Testis (tissue), 2 donors: ENCODE data around the gene DHFR.

Experiments
- POLR2A ChIP-seq: fragments of 450-650 bp; IDR thresholded peaks from one replicate; pipeline ENCODE4 v1.6.1; 2017; ENCODE audit warnings: antibody characterized with exemption, mild to moderate bottlenecking, moderate library complexity
- TF ChIP-seq, protein P1 (sequence below), 3 experiments: fragments of 450-650 bp in 2 of 3; fragments of 200-600 bp in 1 of 3; sonication (generic) in 1 of 3; IDR thresholded peaks; one replicate each; pipeline ENCODE4 v1.5.1; 2016 to 2019; ENCODE audit warnings: antibody characterized with exemption in 3 of 3, mild to moderate bottlenecking in 2 of 3, moderate library complexity in 1 of 3

DNA sequence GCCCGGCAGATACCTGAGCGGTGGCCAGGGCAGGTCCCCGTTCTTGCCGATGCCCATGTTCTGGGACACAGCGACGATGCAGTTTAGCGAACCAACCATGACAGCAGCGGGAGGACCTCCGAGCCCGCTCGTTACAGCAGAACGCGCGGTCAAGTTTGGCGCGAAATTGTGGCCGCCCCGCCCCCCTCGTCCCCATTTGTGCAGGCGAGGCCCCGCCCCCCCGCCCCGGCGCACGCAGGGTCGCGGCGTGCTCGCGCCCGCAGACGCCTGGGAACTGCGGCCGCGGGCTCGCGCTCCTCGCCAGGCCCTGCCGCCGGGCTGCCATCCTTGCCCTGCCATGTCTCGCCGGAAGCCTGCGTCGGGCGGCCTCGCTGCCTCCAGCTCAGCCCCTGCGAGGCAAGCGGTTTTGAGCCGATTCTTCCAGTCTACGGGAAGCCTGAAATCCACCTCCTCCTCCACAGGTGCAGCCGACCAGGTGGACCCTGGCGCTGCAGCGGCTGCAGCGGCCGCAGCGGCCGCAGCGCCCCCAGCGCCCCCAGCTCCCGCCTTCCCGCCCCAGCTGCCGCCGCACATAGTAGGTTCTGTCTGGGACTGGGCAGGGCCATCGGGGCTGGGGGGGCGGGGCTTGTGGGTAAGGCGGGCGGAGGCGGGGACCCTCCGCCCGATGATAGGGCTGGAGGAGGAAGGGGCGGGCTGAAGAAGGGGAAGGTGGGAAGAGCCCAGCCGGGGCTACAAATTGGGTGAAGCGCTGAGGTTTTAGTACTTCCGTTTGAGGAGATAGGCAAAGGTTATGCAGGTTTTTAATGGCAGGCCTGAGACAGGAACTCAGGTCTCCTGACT lies at the start of gene DHFR, which contains the start of gene MSH3:
- TF ChIP-seq, protein P1, sequence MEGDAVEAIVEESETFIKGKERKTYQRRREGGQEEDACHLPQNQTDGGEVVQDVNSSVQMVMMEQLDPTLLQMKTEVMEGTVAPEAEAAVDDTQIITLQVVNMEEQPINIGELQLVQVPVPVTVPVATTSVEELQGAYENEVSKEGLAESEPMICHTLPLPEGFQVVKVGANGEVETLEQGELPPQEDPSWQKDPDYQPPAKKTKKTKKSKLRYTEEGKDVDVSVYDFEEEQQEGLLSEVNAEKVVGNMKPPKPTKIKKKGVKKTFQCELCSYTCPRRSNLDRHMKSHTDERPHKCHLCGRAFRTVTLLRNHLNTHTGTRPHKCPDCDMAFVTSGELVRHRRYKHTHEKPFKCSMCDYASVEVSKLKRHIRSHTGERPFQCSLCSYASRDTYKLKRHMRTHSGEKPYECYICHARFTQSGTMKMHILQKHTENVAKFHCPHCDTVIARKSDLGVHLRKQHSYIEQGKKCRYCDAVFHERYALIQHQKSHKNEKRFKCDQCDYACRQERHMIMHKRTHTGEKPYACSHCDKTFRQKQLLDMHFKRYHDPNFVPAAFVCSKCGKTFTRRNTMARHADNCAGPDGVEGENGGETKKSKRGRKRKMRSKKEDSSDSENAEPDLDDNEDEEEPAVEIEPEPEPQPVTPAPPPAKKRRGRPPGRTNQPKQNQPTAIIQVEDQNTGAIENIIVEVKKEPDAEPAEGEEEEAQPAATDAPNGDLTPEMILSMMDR (IDR thresholded peaks at IDR 0.05): no peak
- no peak for TF ChIP-seq POLR2A
